T-cell (primary cell): ENCODE data around the gene ARHGEF28. TPM values are rescaled to one million over a fixed set of nuclear protein-coding genes. Genes with fewer than 3 reads are reported as not detected.

ENCODE experiments used
- total RNA-seq, 35 experiments: library from RNA in 6 of 35; stranded (reverse) in 6 of 35; fragments of 120-200 nt in 1 of 35; gene quantifications; one replicate each; pipeline versions ENCODE4 v1.2.1 to v1.2.4 and lab custom pipeline; 2013 to 2026

The ARHGEF28 gene
- total RNA-seq, 5 donors from 2014 or later (not counting 1 experiment from before 2014, with no cell fraction given): 0.05 to 0.73 (median 0.36) TPM

Other genes starting within 250 kb of the ARHGEF28 start
- gene FOXD1, start 177.4 kb upstream of the ARHGEF28 start, total RNA-seq: under 1 TPM in 3 of 5 donors, not detected in 2; 0.20 to 0.68 (median 0.39) TPM
- gene BTF3, start 127.8 kb upstream of the ARHGEF28 start, total RNA-seq: 100 to 1,000 TPM; 585 to 688 (median 639) TPM
- 10 to 100 TPM; 37.8 to 42.8 (median 39.7) TPM for gene ANKRA2, start 60.6 kb upstream of the ARHGEF28 start, total RNA-seq
- gene UTP15, start 60.5 kb upstream of the ARHGEF28 start, total RNA-seq: 10 to 100 TPM; 21.6 to 40.6 (median 24.5) TPM